PC-3 (cell line): ENCODE results near the gene RIN1.

Source experiments
- EZH2 ChIP-seq: fragments of 300-600 bp; sonication (generic); IDR thresholded peaks from one replicate; pipeline ENCODE4 v1.6.1; 2017; ENCODE audit warnings: antibody characterized with exemption, mild to moderate bottlenecking, low read length; ENCODE audit not compliant: unreplicated experiment
- EZH2phosphoT487 ChIP-seq: fragments of 300-600 bp; sonication (generic); IDR thresholded peaks from 2 replicates; pipeline ENCODE4 v1.6.1; 2018; ENCODE audit warnings: mild to moderate bottlenecking, antibody characterized with exemption, low read length, borderline replicate concordance
- TF ChIP-seq, protein P1 (sequence below): fragments of 300-600 bp; sonication (generic); conservative IDR thresholded peaks from 2 replicates; pipeline ENCODE4 v1.5.1; 2017; ENCODE audit warnings: antibody characterized with exemption, low read depth, mild to moderate bottlenecking, low read length

DNA sequence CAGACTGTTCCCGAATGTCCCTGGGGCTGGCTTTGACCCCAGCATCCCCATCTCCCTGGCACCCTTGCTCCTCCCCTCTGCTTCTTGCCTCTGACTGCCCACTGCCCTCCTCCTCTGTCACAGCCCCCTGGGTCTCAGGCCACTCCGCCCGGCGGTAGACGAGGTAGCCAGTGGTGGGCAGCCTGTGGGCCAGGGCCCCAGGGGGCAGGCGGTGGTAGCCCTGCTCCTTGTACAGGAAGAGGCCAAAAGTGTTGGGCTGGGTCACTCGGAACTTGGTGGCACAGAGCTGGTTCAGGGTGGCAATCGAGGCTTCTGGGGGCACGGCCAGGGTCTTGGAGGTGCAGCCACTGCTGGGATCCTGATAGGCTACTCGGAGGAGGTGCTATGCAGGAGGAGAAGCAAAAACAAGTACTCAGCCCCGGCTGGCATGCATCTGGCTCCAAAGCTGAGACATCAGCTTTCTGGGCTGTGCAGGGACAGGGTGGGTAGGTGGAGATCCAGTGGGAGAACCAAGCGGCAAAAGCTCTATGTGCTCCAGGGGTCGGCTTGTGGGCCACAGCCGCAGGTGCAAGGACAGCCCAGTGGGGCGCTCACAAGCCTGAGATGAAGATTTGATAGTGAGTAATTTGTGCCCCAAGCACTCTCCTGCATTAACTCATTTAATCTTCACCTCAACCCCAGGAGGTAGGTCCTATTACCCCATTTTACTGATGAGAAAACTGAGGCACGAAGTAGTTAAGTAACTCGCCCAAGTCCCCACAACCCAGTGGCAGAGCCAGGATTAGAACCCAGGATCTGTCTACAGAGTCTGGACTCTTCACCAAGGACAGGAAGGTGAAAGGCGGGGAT, 3.6 kb downstream of the RIN1 start:
- TF ChIP-seq, protein P1, sequence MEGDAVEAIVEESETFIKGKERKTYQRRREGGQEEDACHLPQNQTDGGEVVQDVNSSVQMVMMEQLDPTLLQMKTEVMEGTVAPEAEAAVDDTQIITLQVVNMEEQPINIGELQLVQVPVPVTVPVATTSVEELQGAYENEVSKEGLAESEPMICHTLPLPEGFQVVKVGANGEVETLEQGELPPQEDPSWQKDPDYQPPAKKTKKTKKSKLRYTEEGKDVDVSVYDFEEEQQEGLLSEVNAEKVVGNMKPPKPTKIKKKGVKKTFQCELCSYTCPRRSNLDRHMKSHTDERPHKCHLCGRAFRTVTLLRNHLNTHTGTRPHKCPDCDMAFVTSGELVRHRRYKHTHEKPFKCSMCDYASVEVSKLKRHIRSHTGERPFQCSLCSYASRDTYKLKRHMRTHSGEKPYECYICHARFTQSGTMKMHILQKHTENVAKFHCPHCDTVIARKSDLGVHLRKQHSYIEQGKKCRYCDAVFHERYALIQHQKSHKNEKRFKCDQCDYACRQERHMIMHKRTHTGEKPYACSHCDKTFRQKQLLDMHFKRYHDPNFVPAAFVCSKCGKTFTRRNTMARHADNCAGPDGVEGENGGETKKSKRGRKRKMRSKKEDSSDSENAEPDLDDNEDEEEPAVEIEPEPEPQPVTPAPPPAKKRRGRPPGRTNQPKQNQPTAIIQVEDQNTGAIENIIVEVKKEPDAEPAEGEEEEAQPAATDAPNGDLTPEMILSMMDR: no peak
- TF ChIP-seq EZH2 (no peak), EZH2phosphoT487 (no peak)
